ENCODE results near the gene LYG1. TPM values are rescaled to one million over a fixed set of nuclear protein-coding genes. Genes with fewer than 3 reads are reported as not detected.
"Not testable (repeated sequence)": the region's sequence is repeated elsewhere in the genome, so short reads cannot be mapped to it uniquely, and the experiment has no call there.

Gene LYG1
- total RNA-seq, result 1 to 10 TPM; 1.4 to 1.6 TPM

GRCh38 chr2:99301097-99301496 lies at the start of gene LYG1:
Gene LYG1 (minus strand): TSS chr2:99301197. CDS start chr2:99295670, 5,527 bp downstream.
- DNase-seq; H3K27ac Mint-ChIP-seq; H3K27me3 Mint-ChIP-seq (ENCODE audit: low read depth); ATAC-seq; POLR2A ChIA-PET; H3K36me3 Mint-ChIP-seq (ENCODE audit: low read depth); H3K9me3 Mint-ChIP-seq (ENCODE audit: insufficient read depth); H3K4me3 Mint-ChIP-seq; CTCF ChIA-PET; H3K4me1 Mint-ChIP-seq (ENCODE audit: low read depth): not testable (repeated sequence)

- Mint-ChIP-seq H3K4me1 (ENCODE audit: low read depth) (peaks cover 31% of the 10 kb centered on the region), H3K27me3 (ENCODE audit: low read depth) (no peaks in the 10 kb centered on the region), H3K27ac (no peak overlapping the region), H3K36me3 (ENCODE audit: low read depth) (peaks cover 2% of the 10 kb centered on the region), H3K9me3 (ENCODE audit: insufficient read depth) (no peaks in the 10 kb centered on the region), H3K4me3 (no peak overlapping the region)
- no peak for DNase-seq
- ATAC-seq, result no peak
- CTCF ChIA-PET, result no interaction called here
- POLR2A ChIA-PET, result no interaction called here
These were observed 49.2 kb upstream of the LYG1 start for GRCh38 chr2:99350194-99350593.

GRCh38 chr2:99348173-99348572 lies 47.2 kb upstream of the LYG1 start:
- DNase-seq (no peak), ATAC-seq (no peak)
- Mint-ChIP-seq H3K27me3 (ENCODE audit: low read depth) (no peaks in the 10 kb centered on the region), H3K9me3 (ENCODE audit: insufficient read depth) (no peaks in the 10 kb centered on the region), H3K36me3 (ENCODE audit: low read depth) (peaks cover 4% of the 10 kb centered on the region), H3K4me3 (no peak overlapping the region), H3K4me1 (ENCODE audit: low read depth) (peaks cover 30% of the 10 kb centered on the region), H3K27ac (no peak overlapping the region)
- ChIA-PET CTCF (interaction anchor here (2.1 kb wide), 1 partner anchor 11 kb away, joined by 12 read pairs; the partner anchor contains the start of genes EIF5B and TXNDC9), POLR2A (interaction anchor here (1.2 to 2.5 kb wide), 2 partner anchors 10 to 12 kb away, joined by 5 to 12 read pairs; partner anchors contain the start of genes EIF5B and TXNDC9)

GRCh38 chr2:99346218-99346617 lies 45.2 kb upstream of the LYG1 start:
- POLR2A ChIA-PET, result interaction anchor here (2.5 kb wide), 1 partner anchor 10 kb away, joined by 12 read pairs; the partner anchor contains the start of genes EIF5B and TXNDC9
- Mint-ChIP-seq H3K27ac (no peak overlapping the region), H3K4me1 (ENCODE audit: low read depth) (peaks cover 34% of the 10 kb centered on the region), H3K9me3 (ENCODE audit: insufficient read depth) (no peaks in the 10 kb centered on the region), H3K36me3 (ENCODE audit: low read depth) (peaks cover 4% of the 10 kb centered on the region), H3K4me3 (no peak overlapping the region), H3K27me3 (ENCODE audit: low read depth) (no peaks in the 10 kb centered on the region)
- ATAC-seq (no peak), DNase-seq (no peak)
- CTCF ChIA-PET, result no interaction called here

- CTCF ChIA-PET, result not testable (repeated sequence)
These were observed 44.4 kb upstream of the LYG1 start for GRCh38 chr2:99345446-99345845.

GRCh38 chr2:99342536-99342935 lies 41.5 kb upstream of the LYG1 start:
- ChIA-PET CTCF (interaction anchor here (0.8 kb wide), 1 partner anchor 161 kb away, joined by 4 read pairs; no protein-coding TSS in a partner anchor), POLR2A (no interaction called here)
- Mint-ChIP-seq H3K4me1 (ENCODE audit: low read depth) (peaks cover 27% of the 10 kb centered on the region), H3K27ac (no peak overlapping the region), H3K36me3 (ENCODE audit: low read depth) (peaks cover 4% of the 10 kb centered on the region), H3K9me3 (ENCODE audit: insufficient read depth) (no peaks in the 10 kb centered on the region), H3K27me3 (ENCODE audit: low read depth) (no peaks in the 10 kb centered on the region), H3K4me3 (no peak overlapping the region)
- no peak for ATAC-seq
- DNase-seq, result no peak

More at GRCh38 chr2:99345446-99345845, 44.4 kb upstream of the LYG1 start:
- DNase-seq; POLR2A ChIA-PET; H3K36me3 Mint-ChIP-seq (ENCODE audit: low read depth); H3K9me3 Mint-ChIP-seq (ENCODE audit: insufficient read depth); H3K27ac Mint-ChIP-seq; H3K4me3 Mint-ChIP-seq; ATAC-seq; H3K27me3 Mint-ChIP-seq (ENCODE audit: low read depth): not testable (repeated sequence)
- H3K4me1 Mint-ChIP-seq (ENCODE audit: low read depth), result peaks cover 31% of the 10 kb centered on the region

- CTCF ChIA-PET, result no interaction called here
- no peak for DNase-seq
- Mint-ChIP-seq H3K9me3 (ENCODE audit: insufficient read depth) (no peaks in the 10 kb centered on the region), H3K4me1 (ENCODE audit: low read depth) (peaks cover 18% of the 10 kb centered on the region), H3K27ac (no peak overlapping the region), H3K27me3 (ENCODE audit: low read depth) (no peaks in the 10 kb centered on the region), H3K4me3 (no peak overlapping the region), H3K36me3 (ENCODE audit: low read depth) (peaks cover 2% of the 10 kb centered on the region)
- ATAC-seq, result no peak
- POLR2A ChIA-PET, result no interaction called here
These were observed 39.8 kb upstream of the LYG1 start for GRCh38 chr2:99340669-99341236.

GRCh38 chr2:99338029-99338585 lies 37.1 kb upstream of the LYG1 start:
- ChIA-PET POLR2A (interaction anchor here (0.6 to 3.0 kb wide), 5 partner anchors 10 to 197 kb away, joined by 4 to 23 read pairs (median 6); partner anchors contain the start of genes C2orf15, MITD1 and MRPL30), CTCF (interaction anchor here (1.2 to 2.1 kb wide), 4 partner anchors 10 to 153 kb away, joined by 5 to 12 read pairs (median 6); no protein-coding TSS in a partner anchor)
- peaks cover 5% of the 10 kb centered on the region for H3K36me3 Mint-ChIP-seq (ENCODE audit: low read depth)
- H3K27ac Mint-ChIP-seq, result no peak overlapping the region
- H3K4me3 Mint-ChIP-seq, result no peak overlapping the region
- H3K4me1 Mint-ChIP-seq (ENCODE audit: low read depth), result peaks cover 37% of the 10 kb centered on the region
- no peaks in the 10 kb centered on the region for H3K27me3 Mint-ChIP-seq (ENCODE audit: low read depth)
- ATAC-seq (no peak), DNase-seq (no peak)
- no peaks in the 10 kb centered on the region for H3K9me3 Mint-ChIP-seq (ENCODE audit: insufficient read depth)

- ATAC-seq (peak; percentile 81), DNase-seq (peak; percentile 94)
- POLR2A ChIA-PET, result interaction anchor here (0.6 to 3.0 kb wide), 11 partner anchors 9 to 196 kb away, joined by 3 to 23 read pairs (median 5); partner anchors contain the start of genes C2orf15, MITD1 and MRPL30
- Mint-ChIP-seq H3K4me1 (ENCODE audit: low read depth) (peaks cover 39% of the 10 kb centered on the region), H3K27me3 (ENCODE audit: low read depth) (no peaks in the 10 kb centered on the region), H3K36me3 (ENCODE audit: low read depth) (peaks cover 12% of the 10 kb centered on the region), H3K4me3 (no peak within 1 kb of the TSS), H3K27ac (no peak within 1 kb of the TSS), H3K9me3 (ENCODE audit: insufficient read depth) (no peaks in the 10 kb centered on the region)
- CTCF ChIA-PET, result interaction anchor here (0.9 to 2.8 kb wide), 11 partner anchors 11 to 688 kb away, joined by 3 to 17 read pairs (median 5); partner anchors contain the start of genes MITD1, MRPL30 and REV1
These were observed 36.4 kb upstream of the LYG1 start, which contains the start of gene EIF5B for GRCh38 chr2:99337113-99338028. Gene EIF5B (plus strand): TSS chr2:99337389. CDS start chr2:99337555, 166 bp downstream.

GRCh38 chr2:99336804-99337112 lies 35.8 kb upstream of the LYG1 start:
- Mint-ChIP-seq H3K27ac (no peak overlapping the region), H3K36me3 (ENCODE audit: low read depth) (peaks cover 18% of the 10 kb centered on the region), H3K4me3 (no peak overlapping the region), H3K4me1 (ENCODE audit: low read depth) (peaks cover 37% of the 10 kb centered on the region), H3K9me3 (ENCODE audit: insufficient read depth) (no peaks in the 10 kb centered on the region), H3K27me3 (ENCODE audit: low read depth) (no peaks in the 10 kb centered on the region)
- no peak for ATAC-seq
- ChIA-PET POLR2A (interaction anchor here (0.6 to 3.0 kb wide), 10 partner anchors 9 to 196 kb away, joined by 3 to 23 read pairs (median 6); partner anchors contain the start of genes C2orf15, MITD1 and MRPL30), CTCF (interaction anchor here (0.9 to 2.8 kb wide), 8 partner anchors 11 to 687 kb away, joined by 3 to 17 read pairs (median 4); partner anchors contain the start of genes MITD1, MRPL30 and REV1)
- DNase-seq, result no peak
